Cardiac septum (tissue), 1 donor: Measurements from ENCODE around the gene KRTAP21-2. TPM values are rescaled to one million over a fixed set of nuclear protein-coding genes. Genes with fewer than 3 reads are reported as not detected.

Experiments
- total RNA-seq: library from RNA; stranded (reverse); fragmentation: NEBNext Ultra II Directional; extraction: Animal tissue kit (Norgen Biotek cat#: 25700); gene quantifications from one replicate; pipeline ENCODE4 v1.2.1, GENCODE V29; 2021
- donor health status: DM: no; HTN: no; CAD: no.

KRTAP21-2 gene
- total RNA-seq, 1 donor from 2014 or later: not detected

Other genes starting within 250 kb of the KRTAP21-2 start
- not detected for gene KRTAP19-5, start 245.1 kb downstream of the KRTAP21-2 start, total RNA-seq
- gene KRTAP19-6, start 205.4 kb downstream of the KRTAP21-2 start, total RNA-seq: not detected
- not detected for gene KRTAP19-7, start 185.9 kb downstream of the KRTAP21-2 start, total RNA-seq
- not detected for gene KRTAP22-2, start 156.9 kb downstream of the KRTAP21-2 start, total RNA-seq
- not detected for gene KRTAP6-3, start 154.8 kb downstream of the KRTAP21-2 start, total RNA-seq
- gene KRTAP6-2, start 148.4 kb downstream of the KRTAP21-2 start, total RNA-seq: not detected
- gene KRTAP22-1, start 146.2 kb downstream of the KRTAP21-2 start, total RNA-seq: not detected
- not detected for gene KRTAP6-1, start 133.3 kb downstream of the KRTAP21-2 start, total RNA-seq
- gene KRTAP20-1, start 130.8 kb downstream of the KRTAP21-2 start, total RNA-seq: not detected
- gene KRTAP20-4, start 126.6 kb downstream of the KRTAP21-2 start, total RNA-seq: not detected
- gene KRTAP20-2, start 112.1 kb downstream of the KRTAP21-2 start, total RNA-seq: not detected
- not detected for gene KRTAP20-3, start 104.4 kb downstream of the KRTAP21-2 start, total RNA-seq
- not detected for gene KRTAP21-3, start 28.5 kb downstream of the KRTAP21-2 start, total RNA-seq
- gene KRTAP21-1, start 8.2 kb upstream of the KRTAP21-2 start, total RNA-seq: not detected
- not detected for gene KRTAP8-1, start 66.0 kb upstream of the KRTAP21-2 start, total RNA-seq
- gene KRTAP7-1, start 82.5 kb upstream of the KRTAP21-2 start, total RNA-seq: not detected
- gene KRTAP11-1, start 134.3 kb upstream of the KRTAP21-2 start, total RNA-seq: not detected